Measurements from ENCODE around the gene MRRF. TPM values are rescaled to one million over a fixed set of nuclear protein-coding genes. Genes with fewer than 3 reads are reported as not detected.

MRRF gene
- total and polyA plus RNA-seq, 2 of the 4 experiments (the other 2 are of a cell fraction), result 32.1 to 38.0 TPM

DNA sequence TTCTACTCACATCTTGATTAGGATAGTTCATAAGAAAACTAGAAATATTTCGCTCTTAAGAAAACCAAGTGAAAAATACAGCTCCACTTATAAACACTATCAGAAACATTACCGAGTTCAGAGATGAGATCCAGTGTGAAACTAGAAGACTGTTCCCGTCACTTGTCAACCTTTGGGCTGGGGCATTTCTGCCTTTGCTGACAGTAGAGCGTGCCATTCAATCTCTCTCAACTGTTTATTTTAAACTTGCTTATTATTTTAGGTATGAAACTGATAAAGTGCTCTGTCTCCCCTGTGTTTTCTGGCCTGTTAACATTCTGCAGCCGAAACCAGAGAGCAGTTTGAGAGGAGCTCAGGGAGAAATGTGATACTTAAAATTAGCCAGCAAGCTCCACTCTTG, 16.7 kb downstream of the MRRF start:
- DNase-seq (no peak), ATAC-seq (ENCODE audit: low read depth) (no peak)
- Histone ChIP-seq H3K27ac (ENCODE audit: insufficient read depth, low read length) (no peak overlapping the region), H2BK5ac (ENCODE audit: low read depth, low read length, poor library complexity, severe bottlenecking) (no peak overlapping the region), H4K20me1 (ENCODE audit: insufficient read depth, low read length) (no peaks in the 10 kb centered on the region), H3K9me1 (ENCODE audit: insufficient read depth, low read length) (no peaks in the 10 kb centered on the region), H3K79me1 (ENCODE audit: low read depth in 1 of 2, low read length in 2 of 2) (peaks cover 15 to 32% of the 10 kb centered on the region in 2 experiments), H2AK9ac (replicated peaks; ENCODE audit: low read depth, low read length, poor library complexity) (no peak overlapping the region), H3K4me2 (ENCODE audit: low read depth, low read length) (no peak overlapping the region; the same call in 1 of the 2 replicates), H3K14ac (replicated peaks; ENCODE audit: low read depth, low read length) (no peak overlapping the region), H2AFZ (replicated peaks; ENCODE audit: low read length, poor library complexity) (no peak overlapping the region), H3K4me3 (ENCODE audit: insufficient read depth, low read depth, low read length) (no peak overlapping the region), H3K23ac (ENCODE audit: low read depth, low read length) (no peak overlapping the region), H3K18ac (ENCODE audit: low read depth, low read length) (no peak overlapping the region), H4K91ac (ENCODE audit: insufficient read depth, low read depth, low read length) (no peak overlapping the region), H3K4me1 (ENCODE audit: control insufficient read depth, insufficient read depth, low read length) (peaks cover 3% of the 10 kb centered on the region; the same call in 1 of the 2 replicates), H3K36me3 (ENCODE audit: control insufficient read depth, insufficient read depth, low read length) (peaks cover 16% of the 10 kb centered on the region), H3K9ac (ENCODE audit: low read depth, low read length) (no peak overlapping the region), H3K9me3 (ENCODE audit: control insufficient read depth, insufficient read depth, low read length) (peaks cover 7% of the 10 kb centered on the region), H3K27me3 (ENCODE audit: control insufficient read depth, insufficient read depth, low read length) (no peaks in the 10 kb centered on the region), H4K8ac (ENCODE audit: low read depth in 2 of 2, low read length in 2 of 2) (no peak overlapping the region), H3K4ac (ENCODE audit: low read depth, low read length) (no peak overlapping the region), H2AK5ac (ENCODE audit: low read depth, low read length) (no peak overlapping the region), H4K5ac (ENCODE audit: low read depth, low read length) (no peak overlapping the region), H3K56ac (ENCODE audit: extremely low read depth, insufficient read depth, low read length) (no peak overlapping the region), H2BK20ac (ENCODE audit: low read depth, low read length) (no peak overlapping the region), H2BK15ac (ENCODE audit: low read depth, low read length) (no peak overlapping the region), H2BK120ac (ENCODE audit: low read depth, low read length) (no peak overlapping the region)
- dilution Hi-C loops (cut with HindIII; ENCODE audit: low sequenced_read_pairs, unreplicated experiment) (no loop called here), intact Hi-C loops (cut with micrococcal nuclease) (no loop called here), in situ Hi-C loops (cut with MboI; ENCODE audit: low sequenced_read_pairs) (no loop called here)
- ChIA-PET POLR2A (ENCODE audit: unreplicated experiment) (no interaction called here), CTCF (no interaction called here)
- no CpG with 5 or more reads among the region's 5 CpGs for WGBS, 2 experiments (ENCODE audit: extremely low coverage in 2 of 2, insufficient read length in 1 of 2)
- no TSS peak for BruUV-seq (replicated peaks)
- TF ChIP-seq, protein P1, sequence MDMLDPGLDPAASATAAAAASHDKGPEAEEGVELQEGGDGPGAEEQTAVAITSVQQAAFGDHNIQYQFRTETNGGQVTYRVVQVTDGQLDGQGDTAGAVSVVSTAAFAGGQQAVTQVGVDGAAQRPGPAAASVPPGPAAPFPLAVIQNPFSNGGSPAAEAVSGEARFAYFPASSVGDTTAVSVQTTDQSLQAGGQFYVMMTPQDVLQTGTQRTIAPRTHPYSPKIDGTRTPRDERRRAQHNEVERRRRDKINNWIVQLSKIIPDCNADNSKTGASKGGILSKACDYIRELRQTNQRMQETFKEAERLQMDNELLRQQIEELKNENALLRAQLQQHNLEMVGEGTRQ (IDR thresholded peaks at IDR 0.05; ENCODE audit: low read depth, low read length), result no peak
- TF ChIP-seq, protein P2, sequence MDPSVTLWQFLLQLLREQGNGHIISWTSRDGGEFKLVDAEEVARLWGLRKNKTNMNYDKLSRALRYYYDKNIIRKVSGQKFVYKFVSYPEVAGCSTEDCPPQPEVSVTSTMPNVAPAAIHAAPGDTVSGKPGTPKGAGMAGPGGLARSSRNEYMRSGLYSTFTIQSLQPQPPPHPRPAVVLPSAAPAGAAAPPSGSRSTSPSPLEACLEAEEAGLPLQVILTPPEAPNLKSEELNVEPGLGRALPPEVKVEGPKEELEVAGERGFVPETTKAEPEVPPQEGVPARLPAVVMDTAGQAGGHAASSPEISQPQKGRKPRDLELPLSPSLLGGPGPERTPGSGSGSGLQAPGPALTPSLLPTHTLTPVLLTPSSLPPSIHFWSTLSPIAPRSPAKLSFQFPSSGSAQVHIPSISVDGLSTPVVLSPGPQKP (IDR thresholded peaks at IDR 0.05; ENCODE audit: borderline replicate concordance, low read depth, low read length), result no peak
- TF ChIP-seq MAZ (IDR thresholded peaks at IDR 0.05; ENCODE audit: borderline replicate concordance, low read depth, low read length), result no peak
- TF ChIP-seq SMC3 (IDR thresholded peaks at IDR 0.05; ENCODE audit: low read depth, low read length), result no peak
- no peak for TF ChIP-seq BHLHE40 (IDR thresholded peaks at IDR 0.05; ENCODE audit: low read depth, low read length)
- TF ChIP-seq NFE2L2 (IDR thresholded peaks at IDR 0.05; ENCODE audit: low read depth, low read length), result no peak
- TF ChIP-seq RCOR1 (IDR thresholded peaks at IDR 0.05; ENCODE audit: insufficient replicate concordance, low read length), result no peak
- no peak for TF ChIP-seq CEBPB (IDR thresholded peaks at IDR 0.05; ENCODE audit: low read depth, low read length)
- no peak for TF ChIP-seq CHD1 (IDR thresholded peaks at IDR 0.05; ENCODE audit: low read depth, low read length)
- TF ChIP-seq RAD21 (IDR thresholded peaks at IDR 0.05; ENCODE audit: low read length), result no peak
- no peak for TF ChIP-seq MXI1 (IDR thresholded peaks at IDR 0.05; ENCODE audit: borderline replicate concordance, low read depth, low read length)
- no peak for TF ChIP-seq MAFK (IDR thresholded peaks at IDR 0.05; ENCODE audit: low read depth, low read length)
- TF ChIP-seq, protein P3, sequence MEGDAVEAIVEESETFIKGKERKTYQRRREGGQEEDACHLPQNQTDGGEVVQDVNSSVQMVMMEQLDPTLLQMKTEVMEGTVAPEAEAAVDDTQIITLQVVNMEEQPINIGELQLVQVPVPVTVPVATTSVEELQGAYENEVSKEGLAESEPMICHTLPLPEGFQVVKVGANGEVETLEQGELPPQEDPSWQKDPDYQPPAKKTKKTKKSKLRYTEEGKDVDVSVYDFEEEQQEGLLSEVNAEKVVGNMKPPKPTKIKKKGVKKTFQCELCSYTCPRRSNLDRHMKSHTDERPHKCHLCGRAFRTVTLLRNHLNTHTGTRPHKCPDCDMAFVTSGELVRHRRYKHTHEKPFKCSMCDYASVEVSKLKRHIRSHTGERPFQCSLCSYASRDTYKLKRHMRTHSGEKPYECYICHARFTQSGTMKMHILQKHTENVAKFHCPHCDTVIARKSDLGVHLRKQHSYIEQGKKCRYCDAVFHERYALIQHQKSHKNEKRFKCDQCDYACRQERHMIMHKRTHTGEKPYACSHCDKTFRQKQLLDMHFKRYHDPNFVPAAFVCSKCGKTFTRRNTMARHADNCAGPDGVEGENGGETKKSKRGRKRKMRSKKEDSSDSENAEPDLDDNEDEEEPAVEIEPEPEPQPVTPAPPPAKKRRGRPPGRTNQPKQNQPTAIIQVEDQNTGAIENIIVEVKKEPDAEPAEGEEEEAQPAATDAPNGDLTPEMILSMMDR (conservative IDR thresholded peaks at IDR 0.05; ENCODE audit: low read depth, low read length), result no peak
- TF ChIP-seq RFX5 (IDR thresholded peaks at IDR 0.05; ENCODE audit: low read depth, low read length), result no peak
- no peak for TF ChIP-seq POLR2A (IDR thresholded peaks at IDR 0.05; ENCODE audit: low read depth, low read length)
- no peak for TF ChIP-seq FOS (IDR thresholded peaks at IDR 0.05; ENCODE audit: low read depth, low read length)

Data from IMR-90 (cell line).